Measurements from ENCODE around the gene GABRB2.

DNA sequence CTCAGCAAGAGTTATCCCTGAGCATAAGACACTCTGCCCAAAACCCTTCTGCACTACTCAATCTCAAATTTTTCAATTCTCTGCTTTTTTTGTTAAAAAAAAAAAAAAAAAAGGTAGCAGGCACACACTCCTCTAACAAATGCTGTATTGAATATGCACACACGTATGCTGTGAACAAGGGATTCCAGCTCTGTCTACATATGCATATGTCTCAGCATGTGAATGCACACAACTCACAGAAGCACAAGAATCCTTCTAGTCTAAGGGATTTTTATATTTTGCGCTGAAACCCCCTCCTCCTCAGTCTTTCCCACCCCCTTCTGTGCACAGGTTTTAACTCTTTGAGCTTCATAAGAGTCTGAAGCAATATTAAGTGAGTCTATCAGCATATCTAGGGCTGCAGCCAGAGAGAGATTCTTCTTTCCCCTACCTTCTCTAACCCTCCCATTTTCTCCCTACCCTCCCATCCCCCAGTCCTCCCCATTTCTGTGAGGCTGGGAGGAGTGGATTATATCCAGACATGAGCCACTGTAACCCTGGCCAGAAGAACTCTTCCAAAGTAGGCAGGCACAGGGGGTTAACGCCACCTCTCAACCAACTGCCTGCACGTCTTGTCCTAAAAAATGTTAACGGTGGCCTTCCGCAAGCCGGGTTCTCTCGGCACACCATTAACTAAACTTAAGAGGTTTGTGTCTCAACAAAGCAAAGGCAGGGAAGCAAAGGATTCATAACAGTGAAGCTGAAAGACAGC is 1.0 kb downstream of the GABRB2 start:
- TF ChIP-seq, protein P1, sequence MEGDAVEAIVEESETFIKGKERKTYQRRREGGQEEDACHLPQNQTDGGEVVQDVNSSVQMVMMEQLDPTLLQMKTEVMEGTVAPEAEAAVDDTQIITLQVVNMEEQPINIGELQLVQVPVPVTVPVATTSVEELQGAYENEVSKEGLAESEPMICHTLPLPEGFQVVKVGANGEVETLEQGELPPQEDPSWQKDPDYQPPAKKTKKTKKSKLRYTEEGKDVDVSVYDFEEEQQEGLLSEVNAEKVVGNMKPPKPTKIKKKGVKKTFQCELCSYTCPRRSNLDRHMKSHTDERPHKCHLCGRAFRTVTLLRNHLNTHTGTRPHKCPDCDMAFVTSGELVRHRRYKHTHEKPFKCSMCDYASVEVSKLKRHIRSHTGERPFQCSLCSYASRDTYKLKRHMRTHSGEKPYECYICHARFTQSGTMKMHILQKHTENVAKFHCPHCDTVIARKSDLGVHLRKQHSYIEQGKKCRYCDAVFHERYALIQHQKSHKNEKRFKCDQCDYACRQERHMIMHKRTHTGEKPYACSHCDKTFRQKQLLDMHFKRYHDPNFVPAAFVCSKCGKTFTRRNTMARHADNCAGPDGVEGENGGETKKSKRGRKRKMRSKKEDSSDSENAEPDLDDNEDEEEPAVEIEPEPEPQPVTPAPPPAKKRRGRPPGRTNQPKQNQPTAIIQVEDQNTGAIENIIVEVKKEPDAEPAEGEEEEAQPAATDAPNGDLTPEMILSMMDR (IDR thresholded peaks at IDR 0.05), result no peak
- TF ChIP-seq POLR2A (IDR thresholded peaks at IDR 0.05), result no peak

Measured in Peyer's patch (tissue), 4 donors.